H9 (cell line): ENCODE data around the gene UQCRHL. TPM values are rescaled to one million over a fixed set of nuclear protein-coding genes. Genes with fewer than 3 reads are reported as not detected.

Experiments used
- DNase-seq: peaks from one replicate; pipeline ENCODE4 v3.0.0-alpha.2; 2017
- H2AFZ ChIP-seq: one replicate; pipeline ENCODE4 v1.6.1; 2013; ENCODE audit warnings: mild to moderate bottlenecking, low read length, control low read depth, moderate library complexity
- H2AK5ac ChIP-seq: 2 replicates; pipeline ENCODE4 v1.6.1; 2013; ENCODE audit warnings: low read length, control low read depth, mixed read lengths; ENCODE audit not compliant: insufficient read length
- H2BK120ac ChIP-seq: one replicate; pipeline ENCODE4 v1.6.1; 2013; ENCODE audit warnings: low read depth, mild to moderate bottlenecking, low read length, control low read depth, inconsistent platforms; ENCODE audit not compliant: poor library complexity, severe bottlenecking
- H2BK12ac ChIP-seq: 2 replicates; pipeline ENCODE4 v1.6.1; 2013; ENCODE audit warnings: low read length, control low read depth, mixed read lengths, low read depth; ENCODE audit not compliant: insufficient read length
- H2BK15ac ChIP-seq: 2 replicates; pipeline ENCODE4 v1.6.1; 2013; ENCODE audit warnings: low read depth, low read length, control low read depth
- H2BK20ac ChIP-seq: one replicate; pipeline ENCODE4 v1.6.1; 2013; ENCODE audit warnings: low read depth, mild to moderate bottlenecking, low read length, control low read depth, inconsistent platforms; ENCODE audit not compliant: poor library complexity, severe bottlenecking
- H2BK5ac ChIP-seq: 2 replicates; pipeline ENCODE4 v1.6.1; 2013; ENCODE audit warnings: low read length, control low read depth, mixed read lengths; ENCODE audit not compliant: insufficient read length
- H3K14ac ChIP-seq: 2 replicates; pipeline ENCODE4 v1.6.1; 2013; ENCODE audit warnings: low read length, control low read depth; ENCODE audit not compliant: insufficient read depth
- H3K18ac ChIP-seq: 2 replicates; pipeline ENCODE4 v1.6.1; 2013; ENCODE audit warnings: low read depth, mild to moderate bottlenecking, mixed read lengths, low read length, control low read depth; ENCODE audit not compliant: insufficient read length
- H3K23ac ChIP-seq: 2 replicates; pipeline ENCODE4 v1.6.1; 2013; ENCODE audit warnings: low read length, control low read depth, mixed read lengths, low read depth; ENCODE audit not compliant: insufficient read length
- H3K23me2 ChIP-seq: 2 replicates; pipeline ENCODE4 v1.6.1; 2013; ENCODE audit warnings: low read depth, mild to moderate bottlenecking, mixed read lengths, low read length, control low read depth; ENCODE audit not compliant: insufficient read length, poor library complexity, severe bottlenecking
- H3K27ac ChIP-seq: 2 replicates; pipeline ENCODE4 v1.5.1; 2013; ENCODE audit warnings: low read length, control low read depth, mixed read lengths, low read depth; ENCODE audit not compliant: insufficient read length
- H3K27me3 ChIP-seq: 2 replicates; pipeline ENCODE4 v1.6.1; 2013; ENCODE audit warnings: low read length, control low read depth, inconsistent platforms; ENCODE audit not compliant: insufficient read depth
- H3K4ac ChIP-seq: 2 replicates; pipeline ENCODE4 v1.6.1; 2013; ENCODE audit warnings: low read depth, mild to moderate bottlenecking, control low read depth, inconsistent platforms, low read length, moderate library complexity
- H3K4me1 ChIP-seq: 2 replicates; pipeline ENCODE4 v1.6.1; 2013; ENCODE audit warnings: low read length, control low read depth, inconsistent platforms; ENCODE audit not compliant: insufficient read depth
- H3K4me2 ChIP-seq: 2 replicates; pipeline ENCODE4 v1.6.1; 2013; ENCODE audit warnings: low read length, control low read depth, mixed read lengths; ENCODE audit not compliant: insufficient read length, insufficient read depth
- H3K56ac ChIP-seq: 2 replicates; pipeline ENCODE4 v1.6.1; 2013; ENCODE audit warnings: low read depth, mild to moderate bottlenecking, mixed read lengths, low read length, control low read depth; ENCODE audit not compliant: insufficient read length
- H3K79me1 ChIP-seq: 2 replicates; pipeline ENCODE4 v1.6.1; 2013; ENCODE audit warnings: low read depth, mild to moderate bottlenecking, moderate library complexity, low read length, control low read depth, inconsistent platforms; ENCODE audit not compliant: insufficient read depth, poor library complexity, severe bottlenecking
- H3K79me2 ChIP-seq: 2 replicates; pipeline ENCODE4 v1.6.1; 2013; ENCODE audit warnings: low read length, control low read depth, inconsistent platforms; ENCODE audit not compliant: insufficient read depth
- H3K9ac ChIP-seq: 2 replicates; pipeline ENCODE4 v1.6.1; 2013; ENCODE audit warnings: low read length, control low read depth, mixed read lengths; ENCODE audit not compliant: insufficient read length; ENCODE audit errors: extremely low read depth
- H3K9me3 ChIP-seq: one replicate; pipeline ENCODE4 v1.6.1; 2013; ENCODE audit warnings: low read depth, low read length, inconsistent platforms; ENCODE audit not compliant: control insufficient read depth
- H3T11ph ChIP-seq: one replicate; pipeline ENCODE4 v1.6.1; 2013; ENCODE audit warnings: mild to moderate bottlenecking, low read length, control low read depth, inconsistent platforms
- H4K20me1 ChIP-seq: one replicate; pipeline ENCODE4 v1.6.1; 2013; ENCODE audit not compliant: control insufficient read depth, insufficient read length, insufficient read depth
- H4K5ac ChIP-seq: 2 replicates; pipeline ENCODE4 v1.6.1; 2013; ENCODE audit warnings: low read depth, mild to moderate bottlenecking, mixed read lengths, low read length, control low read depth; ENCODE audit not compliant: insufficient read length
- H4K8ac ChIP-seq: replicated peaks from 2 replicates; pipeline ENCODE4 v1.6.1; 2013; ENCODE audit warnings: low read length, control low read depth, mixed read lengths, low read depth; ENCODE audit not compliant: insufficient read length
- H4K91ac ChIP-seq: 2 replicates; pipeline ENCODE4 v1.6.1; 2013; ENCODE audit warnings: low read depth, mild to moderate bottlenecking, moderate library complexity, mixed read lengths, low read length, control low read depth; ENCODE audit not compliant: insufficient read length
- H3K27ac Mint-ChIP-seq, 3 experiments: 2 replicates in 2 of 3; 3 replicates in 1 of 3; pipeline ENCODE4 v1.8.0; 2020 to 2021; ENCODE audit warnings: mixed read lengths in 3 of 3, mild to moderate bottlenecking in 1 of 3, moderate library complexity in 1 of 3
- H3K27me3 Mint-ChIP-seq: 2 replicates; pipeline ENCODE4 v1.8.0; 2021; ENCODE audit warnings: low read depth, mild to moderate bottlenecking, moderate library complexity, mixed read lengths
- H3K36me3 Mint-ChIP-seq, 3 experiments: 2 replicates in 2 of 3; 3 replicates in 1 of 3; pipeline ENCODE4 v1.8.0; 2020 to 2021; ENCODE audit warnings: low read depth in 3 of 3, mixed read lengths in 3 of 3; ENCODE audit not compliant: insufficient read depth in 1 of 3
- H3K4me1 Mint-ChIP-seq, 2 experiments: 2 replicates each; pipeline ENCODE4 v1.8.0; 2020; ENCODE audit warnings: mixed read lengths in 2 of 2
- H3K4me3 Mint-ChIP-seq, 2 experiments: 2 replicates in 1 of 2; 3 replicates in 1 of 2; pipeline ENCODE4 v1.8.0; 2020 to 2021; ENCODE audit warnings: mild to moderate bottlenecking in 2 of 2, mixed read lengths in 2 of 2, moderate library complexity in 1 of 2
- H3K9me3 Mint-ChIP-seq, 2 experiments: 2 replicates in 1 of 2; 3 replicates in 1 of 2; pipeline ENCODE4 v1.8.0; 2020; ENCODE audit warnings: mild to moderate bottlenecking in 2 of 2, mixed read lengths in 2 of 2, moderate library complexity in 1 of 2
- WGBS: extraction: QIAGEN DNeasy Blood & Tissue Kit; methylation state at CpG from one replicate; pipeline ENCODE4 v1.1.7; 2013; ENCODE audit warnings: missing lambda C conversion rate, low lambda C conversion rate, mixed read lengths; ENCODE audit not compliant: insufficient read length; ENCODE audit errors: extremely low coverage; 5-methylcytosine and 5-hydroxymethylcytosine counted together
- total RNA-seq: library from RNA; stranded (reverse); gene quantifications from 2 replicates; pipeline ENCODE4 v1.2.1, GENCODE V29; 2021
- TF ChIP-seq, protein P1 (sequence below): fragments of 200-600 bp; sonication (generic); conservative IDR thresholded peaks from 3 replicates; pipeline ENCODE4 v1.8.0; 2021; ENCODE audit warnings: antibody characterized with exemption, mild to moderate bottlenecking

Gene UQCRHL
- total RNA-seq, 1 experiment from 2014 or later = 2.0 TPM

DNA sequence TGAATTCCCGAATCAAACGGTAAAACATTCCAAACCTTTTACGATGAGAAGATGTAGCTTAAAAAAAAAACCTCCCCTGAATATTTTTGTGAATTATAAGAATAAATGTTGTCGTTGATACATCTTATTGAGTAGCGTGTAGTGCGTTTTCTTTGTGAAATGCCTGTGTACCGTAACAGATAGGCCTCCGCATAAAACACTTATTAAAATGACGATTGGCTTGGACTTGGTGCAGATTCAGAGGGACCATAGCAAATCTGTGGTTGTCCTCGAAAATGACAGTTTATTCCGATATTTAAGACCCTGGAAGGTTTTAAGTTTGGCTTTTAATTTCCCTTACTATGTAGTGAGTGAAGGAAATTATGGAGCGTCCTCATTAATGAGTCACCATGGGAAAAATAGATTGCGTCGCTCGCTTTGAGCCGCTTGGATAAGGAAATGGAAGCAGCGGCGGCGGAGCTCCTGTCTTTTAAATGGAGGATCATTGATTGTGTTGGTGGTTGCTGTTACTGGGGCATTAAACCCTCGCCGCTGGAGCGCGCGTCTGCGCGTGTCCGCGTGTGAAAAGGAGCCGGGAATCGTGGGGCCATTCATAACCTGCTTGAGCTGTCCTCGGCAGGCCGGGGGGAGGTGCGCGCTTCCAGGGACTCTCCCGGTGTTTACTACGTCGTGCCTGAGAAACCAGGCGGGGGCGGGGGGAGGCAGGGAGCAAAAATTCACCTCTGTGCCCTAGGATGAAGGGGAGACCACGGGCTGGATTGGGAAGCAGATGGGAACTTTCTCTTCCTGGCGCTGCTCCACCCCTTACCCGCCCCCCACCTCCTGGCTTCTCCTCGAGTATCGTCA is 41.7 kb upstream of the UQCRHL start:
- peak overlapping the region; percentile 58 for H3K27ac ChIP-seq
- no peak overlapping the region for H2BK20ac ChIP-seq
- peaks cover 2% of the 10 kb centered on the region; the same call in 1 of the 2 replicates for H3K4me1 ChIP-seq
- H4K8ac ChIP-seq = no peak overlapping the region
- no peaks in the 10 kb centered on the region; a peak in 1 of 5 replicates for H3K9me3 Mint-ChIP-seq
- peak; percentile 87 for DNase-seq
- H2BK12ac ChIP-seq = no peak overlapping the region
- peak overlapping the region; percentile 99 to 100 (median 99) for H3K27ac Mint-ChIP-seq
- H3K9ac ChIP-seq = peak overlapping the region; percentile 91
- peaks cover 32 to 35% of the 10 kb centered on the region in 2 experiments for H3K4me1 Mint-ChIP-seq
- H3K27me3 ChIP-seq = no peaks in the 10 kb centered on the region
- peak overlapping the region; percentile 58 for H2BK5ac ChIP-seq
- no peak overlapping the region for H2AFZ ChIP-seq
- H3K56ac ChIP-seq = no peak overlapping the region
- no CpG with 5 or more reads among the region's 44 CpGs for WGBS
- peaks cover 13% of the 10 kb centered on the region; the same call in 1 of the 2 replicates for H3K79me2 ChIP-seq
- H4K5ac ChIP-seq = peak overlapping the region; percentile 92
- H3K27me3 Mint-ChIP-seq = no peaks in the 10 kb centered on the region; the same call in 1 of the 2 replicates
- no peak overlapping the region for H2BK15ac ChIP-seq
- H3K14ac ChIP-seq = peak overlapping the region; percentile 86; the same call in 1 of the 2 replicates
- no peak overlapping the region for H2BK120ac ChIP-seq
- no peak overlapping the region for H2AK5ac ChIP-seq
- peaks cover 0 to 2% (median 0%) of the 10 kb centered on the region in 3 experiments; a peak in 1 of 7 replicates for H3K36me3 Mint-ChIP-seq
- H3K4me3 Mint-ChIP-seq = peak overlapping the region; percentile 86 to 99
- peak overlapping the region; percentile 91 for H3K18ac ChIP-seq
- H3K4me2 ChIP-seq = peak overlapping the region; percentile 78
- no peak overlapping the region for H3K23ac ChIP-seq
- TF ChIP-seq, protein P1, sequence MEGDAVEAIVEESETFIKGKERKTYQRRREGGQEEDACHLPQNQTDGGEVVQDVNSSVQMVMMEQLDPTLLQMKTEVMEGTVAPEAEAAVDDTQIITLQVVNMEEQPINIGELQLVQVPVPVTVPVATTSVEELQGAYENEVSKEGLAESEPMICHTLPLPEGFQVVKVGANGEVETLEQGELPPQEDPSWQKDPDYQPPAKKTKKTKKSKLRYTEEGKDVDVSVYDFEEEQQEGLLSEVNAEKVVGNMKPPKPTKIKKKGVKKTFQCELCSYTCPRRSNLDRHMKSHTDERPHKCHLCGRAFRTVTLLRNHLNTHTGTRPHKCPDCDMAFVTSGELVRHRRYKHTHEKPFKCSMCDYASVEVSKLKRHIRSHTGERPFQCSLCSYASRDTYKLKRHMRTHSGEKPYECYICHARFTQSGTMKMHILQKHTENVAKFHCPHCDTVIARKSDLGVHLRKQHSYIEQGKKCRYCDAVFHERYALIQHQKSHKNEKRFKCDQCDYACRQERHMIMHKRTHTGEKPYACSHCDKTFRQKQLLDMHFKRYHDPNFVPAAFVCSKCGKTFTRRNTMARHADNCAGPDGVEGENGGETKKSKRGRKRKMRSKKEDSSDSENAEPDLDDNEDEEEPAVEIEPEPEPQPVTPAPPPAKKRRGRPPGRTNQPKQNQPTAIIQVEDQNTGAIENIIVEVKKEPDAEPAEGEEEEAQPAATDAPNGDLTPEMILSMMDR = no peak
- H4K20me1 ChIP-seq = no peaks in the 10 kb centered on the region
- peaks cover 21% of the 10 kb centered on the region for H3K23me2 ChIP-seq
- no peaks in the 10 kb centered on the region for H3K9me3 ChIP-seq
- peak overlapping the region; percentile 8 for H4K91ac ChIP-seq
- no peak overlapping the region for H3T11ph ChIP-seq
- H3K4ac ChIP-seq = no peak overlapping the region
- H3K79me1 ChIP-seq = no peaks in the 10 kb centered on the region
